GM23338 (cell line): ENCODE data around the gene LYRM9. TPM values are rescaled to one million over a fixed set of nuclear protein-coding genes. Genes with fewer than 3 reads are reported as not detected.

ENCODE experiments used
- ATAC-seq: fragments of 200-7000 bp; cut with Tn5 transposase; 3 replicates; pipeline ENCODE4 v1.9.1; 2020
- DNase-seq: peaks from one replicate; pipeline ENCODE4 v3.0.0-alpha.2; 2015; ENCODE audit warnings: low spot score
- H2AFZ ChIP-seq: fragments of 200-600 bp; sonication (generic); 2 replicates; pipeline ENCODE4 v1.8.0; 2016; ENCODE audit warnings: antibody characterized with exemption, mild to moderate bottlenecking, moderate library complexity
- H3F3A ChIP-seq: fragments of 200-600 bp; sonication (generic); replicated peaks from 2 replicates; pipeline ENCODE4 v1.8.0; 2017; ENCODE audit warnings: antibody characterized with exemption, mixed run types, low read depth
- H3K27ac ChIP-seq: fragments of 200-600 bp; sonication (generic); 2 replicates; pipeline ENCODE4 v1.6.1; 2016; ENCODE audit warnings: low read depth
- H3K27me3 ChIP-seq: fragments of 200-600 bp; sonication (generic); 2 replicates; pipeline ENCODE4 v1.8.0; 2016; ENCODE audit warnings: mild to moderate bottlenecking, mixed run types, moderate library complexity; ENCODE audit not compliant: insufficient read depth
- H3K36me3 ChIP-seq: fragments of 200-600 bp; sonication (generic); 2 replicates; pipeline ENCODE4 v1.8.0; 2016; ENCODE audit warnings: mild to moderate bottlenecking; ENCODE audit not compliant: insufficient read depth
- H3K4me1 ChIP-seq: fragments of 200-600 bp; sonication (generic); 2 replicates; pipeline ENCODE4 v1.8.0; 2016; ENCODE audit warnings: mild to moderate bottlenecking, moderate library complexity; ENCODE audit not compliant: insufficient read depth
- H3K4me2 ChIP-seq: fragments of 200-600 bp; sonication (generic); 2 replicates; pipeline ENCODE4 v1.7.1; 2017; ENCODE audit warnings: mixed run types
- H3K4me3 ChIP-seq: fragments of 200-600 bp; sonication (generic); 2 replicates; pipeline ENCODE4 v1.6.1; 2016; ENCODE audit warnings: mixed run types
- H3K79me2 ChIP-seq: fragments of 200-600 bp; sonication (generic); replicated peaks from 2 replicates; pipeline ENCODE4 v1.8.0; 2017; ENCODE audit warnings: mild to moderate bottlenecking; ENCODE audit not compliant: insufficient read depth
- H3K9me2 ChIP-seq: fragments of 200-600 bp; sonication (generic); 2 replicates; pipeline ENCODE4 v1.8.0; 2017; ENCODE audit not compliant: insufficient read depth
- H4K20me1 ChIP-seq: fragments of 200-600 bp; sonication (generic); replicated peaks from 2 replicates; pipeline ENCODE4 v1.8.0; 2017; ENCODE audit warnings: mild to moderate bottlenecking; ENCODE audit not compliant: insufficient read depth
- H3K27ac Mint-ChIP-seq: 2 replicates; pipeline ENCODE4 v1.8.0; 2020; ENCODE audit warnings: inconsistent platforms, mild to moderate bottlenecking, moderate library complexity, mixed read lengths
- H3K27me3 Mint-ChIP-seq: 3 replicates; pipeline ENCODE4 v1.8.0; 2022; ENCODE audit warnings: low read depth, mild to moderate bottlenecking, moderate library complexity, mixed read lengths, inconsistent platforms; ENCODE audit not compliant: insufficient read depth, poor library complexity
- H3K36me3 Mint-ChIP-seq: 3 replicates; pipeline ENCODE4 v1.8.0; 2021; ENCODE audit warnings: low read depth, mild to moderate bottlenecking, inconsistent platforms, moderate library complexity, mixed read lengths
- H3K4me1 Mint-ChIP-seq: 3 replicates; pipeline ENCODE4 v1.8.0; 2020; ENCODE audit warnings: mild to moderate bottlenecking, inconsistent platforms, mixed read lengths
- H3K4me3 Mint-ChIP-seq: 3 replicates; pipeline ENCODE4 v1.8.0; 2021; ENCODE audit warnings: moderate library complexity, mild to moderate bottlenecking, inconsistent platforms, mixed read lengths
- H3K9me3 Mint-ChIP-seq: 3 replicates; pipeline ENCODE4 v1.8.0; 2020; ENCODE audit warnings: moderate library complexity, mild to moderate bottlenecking, inconsistent platforms, mixed read lengths
- CREB1 ChIP-seq: fragments of 250-450 bp; sonication (Bioruptor Pico); IDR thresholded peaks from 2 replicates; pipeline ENCODE4 v1.5.0; 2020; ENCODE audit warnings: low read depth, mild to moderate bottlenecking, moderate library complexity
- ETS1 ChIP-seq: IDR thresholded peaks from 2 replicates; pipeline ENCODE4 v1.6.1; 2016; ENCODE audit warnings: antibody characterized with exemption
- EZH2 ChIP-seq: fragments of 200-600 bp; sonication (generic); IDR thresholded peaks from one replicate; pipeline ENCODE4 v1.8.0; 2017; ENCODE audit warnings: antibody characterized with exemption, mild to moderate bottlenecking, low read depth; ENCODE audit not compliant: unreplicated experiment
- EZH2phosphoT487 ChIP-seq: fragments of 200-600 bp; sonication (generic); IDR thresholded peaks from one replicate; pipeline ENCODE4 v1.8.1; 2018; ENCODE audit warnings: antibody characterized with exemption; ENCODE audit not compliant: unreplicated experiment
- JUNB ChIP-seq: IDR thresholded peaks from one replicate; pipeline ENCODE4 v1.6.1; 2016; ENCODE audit warnings: antibody characterized with exemption; ENCODE audit not compliant: unreplicated experiment
- NANOG ChIP-seq: IDR thresholded peaks from 2 replicates; pipeline ENCODE4 v1.6.1; 2016; ENCODE audit warnings: antibody characterized with exemption, borderline replicate concordance
- POLR2AphosphoS5 ChIP-seq: IDR thresholded peaks from 2 replicates; pipeline ENCODE4 v1.6.1; 2016; ENCODE audit warnings: antibody characterized with exemption, low read depth
- REST ChIP-seq: IDR thresholded peaks from one replicate; pipeline ENCODE4 v1.6.1; 2018; ENCODE audit warnings: antibody characterized with exemption; ENCODE audit not compliant: unreplicated experiment
- STAT1 ChIP-seq: IDR thresholded peaks from one replicate; pipeline ENCODE4 v1.6.1; 2016; ENCODE audit warnings: antibody characterized with exemption; ENCODE audit not compliant: unreplicated experiment
- ZNF114 ChIP-seq: fragments of 250-450 bp; sonication (Bioruptor Pico); IDR thresholded peaks from 2 replicates; pipeline ENCODE4 v1.5.0; 2020; ENCODE audit warnings: mild to moderate bottlenecking, moderate library complexity
- ZNF331 ChIP-seq: fragments of 250-450 bp; sonication (Bioruptor Pico); IDR thresholded peaks from 2 replicates; pipeline ENCODE4 v1.5.0; 2020; ENCODE audit warnings: low read depth, mild to moderate bottlenecking, moderate library complexity
- polyA plus RNA-seq: library from polyadenylated mRNA; unstranded; fragments of >200 nt; fragmentation: Nextera tagmentation; extraction: Ambion mirVana; gene quantifications from 2 replicates; pipeline ENCODE4 v1.2.1, GENCODE V29; 2016
- total RNA-seq: library from RNA; depleted of rRNA; stranded (reverse); fragments of >200 nt; shearing (Covaris generic); gene quantifications from 2 replicates; pipeline ENCODE4 v1.2.3, GENCODE V29; 2014

LYRM9 gene
- total and polyA plus RNA-seq, 2 experiments from 2014 or later = 4.7 to 6.2 TPM

- TF ChIP-seq STAT1 (no peak), POLR2AphosphoS5 (no peak), EZH2phosphoT487 (no peak), ZNF114 (CRISPR knock-in tag) (no peak), REST (no peak), ZNF331 (no peak), EZH2 (no peak)
These were observed 21.8 kb downstream of the LYRM9 start (continued) for GRCh38 chr17:27871407-27871806.

- Histone ChIP-seq H3K79me2 (no peaks in the 10 kb centered on the region), H3K27ac (no peak overlapping the region), H3K4me1 (no peaks in the 10 kb centered on the region), H3K9me2 (peaks cover 6% of the 10 kb centered on the region; the same call in 1 of the 2 replicates), H4K20me1 (no peaks in the 10 kb centered on the region), H3K4me3 (no peak overlapping the region), H2AFZ (no peak overlapping the region), H3K27me3 (no peaks in the 10 kb centered on the region), H3F3A (no peaks in the 10 kb centered on the region), H3K4me2 (no peak overlapping the region), H3K36me3 (no peaks in the 10 kb centered on the region)
- Mint-ChIP-seq H3K27me3 (peaks cover 4% of the 10 kb centered on the region), H3K36me3 (0 out of 3 replicates have a peak, but pooled peaks cover 2% of the 10 kb centered on the region), H3K4me3 (no peak overlapping the region), H3K27ac (no peak overlapping the region), H3K4me1 (no peaks in the 10 kb centered on the region), H3K9me3 (peaks cover 5% of the 10 kb centered on the region; the same call in 1 of the 3 replicates)
- ATAC-seq = no peak
- DNase-seq = no peak
- no peak for TF ChIP-seq NANOG
- no peak for TF ChIP-seq ZNF331
- TF ChIP-seq EZH2 = no peak
- TF ChIP-seq ZNF114 (CRISPR knock-in tag) = no peak
- TF ChIP-seq ETS1 = no peak
- no peak for TF ChIP-seq REST
- TF ChIP-seq JUNB = no peak
- TF ChIP-seq CREB1 (CRISPR knock-in tag) = no peak
- TF ChIP-seq POLR2AphosphoS5 = no peak
These were observed 22.8 kb downstream of the LYRM9 start for GRCh38 chr17:27870345-27870744.
